ENCODE results near the gene TPI1. TPM values are rescaled to one million over a fixed set of nuclear protein-coding genes. Genes with fewer than 3 reads are reported as not detected.

The TPI1 gene
- total RNA-seq, 4 donors from 2014 or later, result 363 to 700 (median 468) TPM

GRCh38 chr12:6826734-6827436 lies 40.4 kb upstream of the TPI1 start:
- intact Hi-C loops (cut with DNase I), result no loop called here
- H3K27me3 ChIP-seq, result no peaks in the 10 kb centered on the region
- H3K4me1 ChIP-seq, result peaks cover 8 to 14% of the 10 kb centered on the region in 2 donors
- H3K9me3 ChIP-seq, result no peaks in the 10 kb centered on the region
- H3K27ac ChIP-seq, result no peak overlapping the region
- no peak overlapping the region for H3K4me3 ChIP-seq (replicated peaks in 1 of 3)
- TF ChIP-seq CTCF (IDR thresholded peaks at IDR 0.05) (no peak), POLR2A (IDR thresholded peaks at IDR 0.05) (no peak)
- H3K36me3 ChIP-seq, result no peaks in the 10 kb centered on the region
- WGBS, 2 donors, result 77 to 80% methylated on average over 17 to 22 of the region's 22 CpGs
- no peak for DNase-seq

GRCh38 chr12:6827437-6827911 lies 39.9 kb upstream of the TPI1 start:
- Histone ChIP-seq H3K4me3 (replicated peaks in 1 of 3) (no peak overlapping the region), H3K9me3 (no peaks in the 10 kb centered on the region), H3K36me3 (no peaks in the 10 kb centered on the region), H3K4me1 (peaks cover 8 to 11% of the 10 kb centered on the region in 2 donors), H3K27ac (no peak overlapping the region), H3K27me3 (no peaks in the 10 kb centered on the region)
- no peak for TF ChIP-seq POLR2A (IDR thresholded peaks at IDR 0.05)
- no peak for TF ChIP-seq CTCF (IDR thresholded peaks at IDR 0.05)
- 2 to 12% methylated on average over 6 to 8 of the region's 8 CpGs for whole genome bisulfite sequencing, 2 donors
- intact Hi-C loops (cut with DNase I), result no loop called here
- DNase-seq, result peak; percentile 78 to 79

GRCh38 chr12:6827982-6828780 lies 39.1 kb upstream of the TPI1 start, which contains the start of gene P3H3:
Gene P3H3 (plus strand): TSS chr12:6828407. CDS start chr12:6828441, 34 bp downstream.
- no peaks in the 10 kb centered on the region for H3K36me3 ChIP-seq
- 2% methylated on average over 22 to 24 of the region's 60 CpGs for WGBS, 2 donors
- H3K27me3 ChIP-seq, result no peaks in the 10 kb centered on the region
- H3K4me3 ChIP-seq (replicated peaks in 1 of 3), result peak within 1 kb of the TSS; percentile 61 to 93 (median 88)
- intact Hi-C loops (cut with DNase I), result no loop called here
- TF ChIP-seq CTCF (IDR thresholded peaks at IDR 0.05) (peak in 1 of 6 experiments; percentile 18), POLR2A (IDR thresholded peaks at IDR 0.05) (peak in 1 of 2 donors; percentile 24)
- peak; percentile 25 to 35 for DNase-seq
- H3K27ac ChIP-seq, result peak within 1 kb of the TSS; percentile 70 to 80 (median 73)
- peaks cover 8 to 11% of the 10 kb centered on the region in 2 donors for H3K4me1 ChIP-seq
- H3K9me3 ChIP-seq, result no peaks in the 10 kb centered on the region

- peak overlapping the region; percentile 61 to 93 (median 88) for H3K4me3 ChIP-seq (replicated peaks in 1 of 3)
- DNase-seq, result peak; percentile 61 to 71
- H3K27ac ChIP-seq, result peak overlapping the region; percentile 70 to 80 (median 73)
- WGBS, 2 donors, result 1 to 2% methylated on average over 31 to 41 of the region's 71 CpGs
- no peaks in the 10 kb centered on the region for H3K36me3 ChIP-seq
- TF ChIP-seq CTCF (IDR thresholded peaks at IDR 0.05) (peak in 1 of 6 experiments; percentile 4), POLR2A (IDR thresholded peaks at IDR 0.05) (peak in 1 of 2 donors; percentile 67)
- no peaks in the 10 kb centered on the region for H3K27me3 ChIP-seq
- intact Hi-C loops (cut with DNase I), result no loop called here
- H3K9me3 ChIP-seq, result no peaks in the 10 kb centered on the region
- H3K4me1 ChIP-seq, result peaks cover 8 to 11% of the 10 kb centered on the region in 2 donors
Observed at GRCh38 chr12:6828781-6829535, 38.4 kb upstream of the TPI1 start.

Data from thyroid gland (tissue), 4 donors.